Pancreas (tissue), 10 donors: ENCODE results near the gene NEURL4. TPM values are rescaled to one million over a fixed set of nuclear protein-coding genes. Genes with fewer than 3 reads are reported as not detected.

ENCODE experiments used
- ATAC-seq, 4 donors: fragments of 200-7000 bp; cut with Tn5 transposase; one replicate each; pipeline versions ENCODE4 v1.8.0 to v1.9.1; 2020; ENCODE audit warnings: mild to moderate bottlenecking in 4 of 4, moderate library complexity in 4 of 4
- DNase-seq, 6 donors: peaks; one replicate each; pipeline ENCODE4 v3.0.0-alpha.2; 2020
- FAIRE-seq: peaks from 2 replicates; lab custom pipeline; 2012; peaks lifted over from hg19 to GRCh38; lab: Jason Lieb, UNC
- H3K27ac ChIP-seq, 4 donors: fragments of 200-600 bp; sonication (generic); 1 replicate in 3 of 4; 2 replicates in 1 of 4; pipeline versions ENCODE4 v1.5.0 to v1.8.0; 2020
- H3K27me3 ChIP-seq, 4 donors: fragments of 200-600 bp; one replicate each; pipeline ENCODE4 v1.8.0; 2021
- H3K36me3 ChIP-seq, 3 donors: fragments of 200-600 bp; sonication (generic) in 1 of 3; one replicate each; pipeline versions ENCODE4 v1.5.0 to v1.8.0; 2020 to 2021
- H3K4me1 ChIP-seq, 3 donors: fragments of 200-600 bp; one replicate each; pipeline ENCODE4 v1.8.0; 2021
- H3K4me3 ChIP-seq, 4 donors: fragments of 200-600 bp; sonication (generic) in 2 of 4; one replicate each; pipeline versions ENCODE4 v1.5.0 to v1.8.0; 2020 to 2021
- H3K9me3 ChIP-seq, 4 donors: fragments of 200-600 bp; one replicate each; pipeline ENCODE4 v1.8.0; 2021
- WGBS, 2 donors: extraction: QIAGEN DNeasy Blood & Tissue Kit; methylation state at CpG; one replicate each; pipeline ENCODE4 v1.1.7; 2013; 5-methylcytosine and 5-hydroxymethylcytosine counted together
- intact Hi-C, 3 donors: fragments of 100-400 bp; cut with DNase I; formaldehyde crosslinking; loops; one replicate each; pipeline versions ENCODE4 v1.11.1 to v1.14.2; 2022
- polyA plus RNA-seq, 2 donors: library from polyadenylated mRNA; stranded (reverse); fragments of 200-250 nt; gene quantifications; one replicate each; pipeline ENCODE4 v1.2.3, GENCODE V29; 2013
- total RNA-seq, 6 donors: library from RNA; stranded (reverse); fragmentation: NEBNext Ultra II Directional in 4 of 6; extraction: Animal tissue kit (Norgen Biotek cat#: 25700) in 4 of 6; gene quantifications; one replicate each; pipeline versions ENCODE4 v1.2.1 to v1.2.4, GENCODE V29; 2021 to 2023
- TF ChIP-seq, protein P1 (sequence below), 4 donors: fragments of 200-600 bp; sonication (generic) in 3 of 4; IDR thresholded peaks; one replicate each; pipeline versions ENCODE4 v1.5.0 to v1.8.0; 2021; ENCODE audit warnings: antibody characterized with exemption in 4 of 4
- donor health status: healthy with polysubstance abuse.
- donor health status: DM: no; HTN: no; CAD: no; lungs with moderate emphysema.
- donor health status: DM: no; HTN: no; CAD: no.
- donor health status: control.
- donor health status: control.
- donor health status: Bipolar disorder and iron deficiency.
- donor health status: DM: yes; HTN: yes; CAD: no.
- donor health status: DM: no; HTN: no; CAD: no.
- donor health status: DM: no; HTN: no; CAD: no.
- donor health status: DM: yes; HTN: yes; CAD: no.

NEURL4 gene
- total and polyA plus RNA-seq, 8 donors: 12.6 to 72.1 (median 18.3) TPM

DNA sequence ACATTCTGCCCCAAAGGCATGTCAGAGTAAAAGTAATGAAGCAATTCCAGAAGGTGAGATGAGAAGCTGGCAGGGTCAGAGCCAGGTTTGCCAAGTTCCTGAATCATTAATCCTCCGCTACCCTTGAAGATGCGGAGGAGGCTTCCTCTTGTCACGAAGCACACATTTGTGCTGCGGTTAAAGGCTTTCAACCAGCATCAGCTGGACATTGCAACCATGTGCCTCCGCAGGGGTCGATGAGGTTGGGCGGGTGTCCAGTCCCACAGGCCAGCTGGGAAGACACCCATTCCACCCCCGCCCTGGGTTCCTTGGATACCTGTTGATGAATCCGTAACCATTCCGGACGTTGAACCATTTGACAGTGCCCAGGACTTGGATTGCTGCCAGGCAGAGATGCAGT, 36.0 kb downstream of the NEURL4 start:
- DNase-seq (peak in 2 of 6 donors; percentile 26 to 69), ATAC-seq (no peak), FAIRE-seq (no peak)
- Histone ChIP-seq H3K4me3 (no peak overlapping the region), H3K27ac (no peak overlapping the region), H3K9me3 (no peaks in the 10 kb centered on the region), H3K36me3 (no peaks in the 10 kb centered on the region), H3K27me3 (no peaks in the 10 kb centered on the region), H3K4me1 (peaks cover 0 to 18% (median 13%) of the 10 kb centered on the region in 3 donors)
- 82% methylated on average over 11 of the region's 11 CpGs for WGBS, 2 donors
- TF ChIP-seq, protein P1, sequence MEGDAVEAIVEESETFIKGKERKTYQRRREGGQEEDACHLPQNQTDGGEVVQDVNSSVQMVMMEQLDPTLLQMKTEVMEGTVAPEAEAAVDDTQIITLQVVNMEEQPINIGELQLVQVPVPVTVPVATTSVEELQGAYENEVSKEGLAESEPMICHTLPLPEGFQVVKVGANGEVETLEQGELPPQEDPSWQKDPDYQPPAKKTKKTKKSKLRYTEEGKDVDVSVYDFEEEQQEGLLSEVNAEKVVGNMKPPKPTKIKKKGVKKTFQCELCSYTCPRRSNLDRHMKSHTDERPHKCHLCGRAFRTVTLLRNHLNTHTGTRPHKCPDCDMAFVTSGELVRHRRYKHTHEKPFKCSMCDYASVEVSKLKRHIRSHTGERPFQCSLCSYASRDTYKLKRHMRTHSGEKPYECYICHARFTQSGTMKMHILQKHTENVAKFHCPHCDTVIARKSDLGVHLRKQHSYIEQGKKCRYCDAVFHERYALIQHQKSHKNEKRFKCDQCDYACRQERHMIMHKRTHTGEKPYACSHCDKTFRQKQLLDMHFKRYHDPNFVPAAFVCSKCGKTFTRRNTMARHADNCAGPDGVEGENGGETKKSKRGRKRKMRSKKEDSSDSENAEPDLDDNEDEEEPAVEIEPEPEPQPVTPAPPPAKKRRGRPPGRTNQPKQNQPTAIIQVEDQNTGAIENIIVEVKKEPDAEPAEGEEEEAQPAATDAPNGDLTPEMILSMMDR (IDR thresholded peaks at IDR 0.05): no peak
- intact Hi-C loops: loop anchor here in 1 of 3 donors (10.0 kb wide), 1 partner anchor 248 kb away; the partner anchor contains the start of gene SLC16A11

DNA sequence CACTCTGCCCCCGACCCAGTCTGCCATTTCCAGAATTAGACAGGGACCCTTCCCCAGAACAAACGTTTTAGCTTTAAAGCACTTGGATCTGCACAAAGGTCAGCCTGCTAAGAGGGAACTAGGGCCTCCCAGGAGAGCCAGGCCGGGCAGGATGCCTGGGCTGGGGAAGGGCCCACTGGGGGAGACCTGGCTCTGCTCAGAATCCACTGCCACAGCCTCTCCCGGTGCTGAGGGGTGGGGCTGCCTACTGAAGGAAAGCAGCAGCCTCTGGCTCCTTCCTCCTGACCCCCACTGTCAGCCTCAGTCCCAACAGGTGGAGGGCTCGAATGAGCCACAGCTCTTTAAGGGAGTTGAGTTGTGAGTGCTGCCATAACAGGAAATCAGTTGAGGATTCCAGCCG, 36.4 kb downstream of the NEURL4 start:
- Histone ChIP-seq H3K27me3 (no peaks in the 10 kb centered on the region), H3K4me1 (peaks cover 0 to 18% (median 13%) of the 10 kb centered on the region in 3 donors), H3K36me3 (no peaks in the 10 kb centered on the region), H3K27ac (no peak overlapping the region), H3K4me3 (no peak overlapping the region), H3K9me3 (no peaks in the 10 kb centered on the region)
- ATAC-seq: no peak
- FAIRE-seq: no peak
- TF ChIP-seq, protein P1 (IDR thresholded peaks at IDR 0.05): no peak
- DNase-seq: no peak
- intact Hi-C loops: loop anchor here in 1 of 3 donors (10.0 kb wide), 1 partner anchor 248 kb away; the partner anchor contains the start of gene SLC16A11
- 55 to 59% methylated on average over 6 of the region's 6 CpGs for WGBS, 2 donors

DNA sequence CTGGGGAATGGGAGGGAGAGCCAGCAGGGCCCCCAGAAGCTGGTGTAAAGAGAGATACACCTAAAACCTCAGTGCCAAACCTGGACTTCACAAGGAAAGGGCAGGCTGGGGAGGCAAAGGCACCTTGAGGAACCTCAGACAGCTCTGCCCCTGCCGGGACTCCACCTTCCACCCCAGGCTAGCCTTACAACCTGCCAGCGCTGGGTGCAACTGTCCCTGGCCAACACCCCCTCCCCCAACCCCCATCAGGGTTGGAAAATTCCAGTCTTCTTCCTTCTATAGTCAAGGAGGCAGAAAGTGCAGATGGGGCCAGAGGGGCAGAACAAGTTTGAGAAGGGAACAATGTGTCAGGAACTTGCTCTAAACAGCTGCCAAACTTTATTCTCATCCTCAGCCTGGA, 36.9 kb downstream of the NEURL4 start:
- H3K9me3 ChIP-seq: no peaks in the 10 kb centered on the region
- peaks cover 0 to 18% (median 13%) of the 10 kb centered on the region in 3 donors for H3K4me1 ChIP-seq
- ATAC-seq (no peak), FAIRE-seq (no peak), DNase-seq (no peak)
- WGBS, 2 donors: 73 to 81% methylated on average over 2 of the region's 2 CpGs
- TF ChIP-seq, protein P1 (IDR thresholded peaks at IDR 0.05): no peak
- intact Hi-C loops: loop anchor here in 1 of 3 donors (10.0 kb wide), 1 partner anchor 247 kb away; the partner anchor contains the start of gene SLC16A11
- no peaks in the 10 kb centered on the region for H3K36me3 ChIP-seq
- H3K27me3 ChIP-seq: no peaks in the 10 kb centered on the region
- H3K4me3 ChIP-seq: no peak overlapping the region
- no peak overlapping the region for H3K27ac ChIP-seq

DNA sequence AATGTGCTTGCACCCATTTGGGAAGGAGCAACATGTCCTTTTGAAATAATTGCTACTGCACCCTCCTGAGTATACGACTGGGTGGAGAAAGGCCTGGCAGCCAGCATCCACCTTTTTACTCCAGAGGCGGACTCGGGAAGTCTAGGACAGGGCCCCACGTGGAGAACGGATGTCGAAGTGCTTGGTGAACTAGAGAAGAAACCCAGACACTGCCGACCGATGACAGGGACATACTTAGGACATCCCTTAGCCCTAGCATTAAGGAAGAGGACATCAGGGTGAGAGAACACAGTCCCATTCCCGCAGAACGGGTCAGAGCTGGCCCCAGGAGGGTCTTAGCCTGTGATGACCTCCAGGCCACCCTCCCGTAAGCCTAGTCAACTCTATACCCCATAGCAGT, 38.5 kb downstream of the NEURL4 start:
- TF ChIP-seq, protein P1 (IDR thresholded peaks at IDR 0.05): no peak
- intact Hi-C loops: loop anchor here in 1 of 3 donors (10.0 kb wide), 1 partner anchor 246 kb away; the partner anchor contains the start of gene SLC16A11
- Histone ChIP-seq H3K4me1 (peaks cover 0 to 14% (median 5%) of the 10 kb centered on the region in 3 donors), H3K4me3 (no peak overlapping the region), H3K36me3 (no peaks in the 10 kb centered on the region), H3K9me3 (no peaks in the 10 kb centered on the region), H3K27ac (no peak overlapping the region), H3K27me3 (no peaks in the 10 kb centered on the region)
- WGBS, 2 donors: 74 to 81% methylated on average over 11 of the region's 11 CpGs
- DNase-seq (no peak), ATAC-seq (no peak), FAIRE-seq (no peak)

DNA sequence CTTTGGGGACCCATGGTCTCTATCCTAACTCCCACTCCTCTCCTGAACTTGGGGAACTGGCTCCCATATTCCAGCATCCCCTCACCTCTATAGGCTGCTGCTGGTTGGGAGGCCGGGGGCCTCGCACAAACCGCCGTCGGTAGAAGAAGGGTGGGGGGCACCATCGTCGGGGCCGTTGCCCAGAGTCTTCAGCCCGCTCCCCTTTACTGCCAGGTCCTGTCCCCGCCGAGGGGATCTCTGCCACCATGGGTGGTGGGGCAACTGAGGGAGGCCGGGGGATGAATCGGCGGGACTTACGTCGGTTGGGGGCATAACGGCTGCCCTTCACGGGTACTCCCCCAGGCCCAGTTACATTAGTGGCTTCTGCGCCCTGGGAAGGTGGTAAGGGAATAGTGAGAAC, 39.0 kb downstream of the NEURL4 start:
- 86 to 88% methylated on average over 19 of the region's 19 CpGs for WGBS, 2 donors
- H3K27me3 ChIP-seq: no peaks in the 10 kb centered on the region

More for the DNA sequence above, 39.0 kb downstream of the NEURL4 start:
- Histone ChIP-seq H3K27ac (no peak overlapping the region), H3K4me1 (peaks cover 0 to 11% (median 4%) of the 10 kb centered on the region in 3 donors), H3K36me3 (no peaks in the 10 kb centered on the region), H3K9me3 (no peaks in the 10 kb centered on the region), H3K4me3 (no peak overlapping the region)
- intact Hi-C loops: loop anchor here in 1 of 3 donors (10.0 kb wide), 1 partner anchor 245 kb away; the partner anchor contains the start of gene SLC16A11
- FAIRE-seq (no peak), DNase-seq (no peak), ATAC-seq (no peak)
- TF ChIP-seq, protein P1 (IDR thresholded peaks at IDR 0.05): no peak
